Mucosa of descending colon (tissue), 3 donors: ENCODE results near the gene AP5M1. TPM values are rescaled to one million over a fixed set of nuclear protein-coding genes. Genes with fewer than 3 reads are reported as not detected.
A peak's percentile ranks its signal among the peaks of the same experiment; 100 is the strongest.

Source experiments
- ATAC-seq: fragments of 200-7000 bp; cut with Tn5 transposase; one replicate; pipeline ENCODE4 v1.9.1; 2020; ENCODE audit warnings: mild to moderate bottlenecking, moderate library complexity
- DNase-seq, 3 donors: peaks; one replicate each; pipeline ENCODE4 v3.0.0-alpha.2; 2020
- H3K36me3 ChIP-seq: fragments of 200-600 bp; one replicate; pipeline ENCODE4 v1.8.0; 2021; ENCODE audit warnings: low read depth, mild to moderate bottlenecking
- H3K4me1 ChIP-seq: fragments of 200-600 bp; one replicate; pipeline ENCODE4 v1.8.0; 2021; ENCODE audit warnings: low read depth, mild to moderate bottlenecking
- H3K4me3 ChIP-seq: fragments of 200-600 bp; one replicate; pipeline ENCODE4 v1.8.0; 2021; ENCODE audit warnings: mild to moderate bottlenecking
- H3K9me3 ChIP-seq: fragments of 200-600 bp; one replicate; pipeline ENCODE4 v1.8.0; 2021; ENCODE audit warnings: mild to moderate bottlenecking
- CTCF ChIP-seq: fragments of 200-600 bp; IDR thresholded peaks from one replicate; pipeline ENCODE4 v1.8.0; 2022; ENCODE audit warnings: antibody characterized with exemption, mild to moderate bottlenecking
- intact Hi-C, 2 donors: fragments of 100-400 bp; cut with DNase I in 1 of 2; cut with micrococcal nuclease in 1 of 2; formaldehyde crosslinking; loops; one replicate each; pipeline versions ENCODE4 v1.11.0 to v1.11.1; 2022; cut with DNase I, micrococcal nuclease
- total RNA-seq, 3 donors: library from RNA; stranded (reverse); fragmentation: NEBNext Ultra II Directional in 2 of 3; extraction: Animal tissue kit (Norgen Biotek cat#: 25700) in 2 of 3; gene quantifications; one replicate each; pipeline versions ENCODE4 v1.2.1 to v1.2.4, GENCODE V29; 2021 to 2023
- donor health status: DM: no; HTN: no; CAD: no; lungs with moderate emphysema.
- donor health status: DM: no; HTN: no; CAD: no.
- donor health status: DM: no; HTN: yes; CAD: no.

Gene AP5M1
- total RNA-seq, 3 donors from 2014 or later = 64.3 to 100 (median 81.6) TPM

DNA sequence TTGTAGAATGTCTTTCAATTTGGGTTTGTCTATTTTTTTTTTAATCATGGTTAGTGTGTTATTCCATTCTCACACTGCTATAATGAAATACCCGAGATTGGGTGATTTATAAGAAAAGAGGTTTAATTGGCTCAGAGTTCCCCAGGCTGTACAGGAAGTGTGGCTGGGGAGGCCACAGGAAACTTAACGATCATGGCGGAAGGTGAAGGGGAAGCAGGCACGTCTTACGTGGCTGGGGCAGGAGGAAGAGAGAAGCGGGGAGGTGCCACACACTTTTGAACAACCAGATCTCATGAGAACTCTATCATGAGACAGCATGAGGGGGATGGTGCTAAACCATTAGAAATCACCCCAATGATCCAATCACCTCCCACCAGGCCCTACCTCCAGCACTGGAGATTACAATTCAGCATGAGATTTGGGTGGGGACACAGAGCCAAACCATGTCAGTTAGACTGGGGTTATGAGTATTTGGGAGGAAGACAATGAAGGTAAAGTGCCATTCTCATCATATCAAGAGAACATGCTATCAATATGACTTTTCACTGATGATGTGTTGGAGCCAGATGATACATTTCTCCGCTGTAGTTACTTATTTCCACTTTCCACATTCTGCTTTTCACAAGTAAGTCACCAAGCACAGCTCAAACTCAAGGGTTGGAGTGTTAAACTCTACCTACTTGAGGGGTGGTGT is 45.8 kb downstream of the AP5M1 start:
- ATAC-seq (no peak), DNase-seq (no peak)
- no peaks in the 10 kb centered on the region for H3K9me3 ChIP-seq
- intact Hi-C loops = loop anchor here (10.0 kb wide), 1 partner anchor 820 kb away; no protein-coding TSS in a partner anchor
- TF ChIP-seq CTCF = no peak
- no peaks in the 10 kb centered on the region for H3K36me3 ChIP-seq
- no peaks in the 10 kb centered on the region for H3K4me1 ChIP-seq
- H3K4me3 ChIP-seq = no peak overlapping the region

DNA sequence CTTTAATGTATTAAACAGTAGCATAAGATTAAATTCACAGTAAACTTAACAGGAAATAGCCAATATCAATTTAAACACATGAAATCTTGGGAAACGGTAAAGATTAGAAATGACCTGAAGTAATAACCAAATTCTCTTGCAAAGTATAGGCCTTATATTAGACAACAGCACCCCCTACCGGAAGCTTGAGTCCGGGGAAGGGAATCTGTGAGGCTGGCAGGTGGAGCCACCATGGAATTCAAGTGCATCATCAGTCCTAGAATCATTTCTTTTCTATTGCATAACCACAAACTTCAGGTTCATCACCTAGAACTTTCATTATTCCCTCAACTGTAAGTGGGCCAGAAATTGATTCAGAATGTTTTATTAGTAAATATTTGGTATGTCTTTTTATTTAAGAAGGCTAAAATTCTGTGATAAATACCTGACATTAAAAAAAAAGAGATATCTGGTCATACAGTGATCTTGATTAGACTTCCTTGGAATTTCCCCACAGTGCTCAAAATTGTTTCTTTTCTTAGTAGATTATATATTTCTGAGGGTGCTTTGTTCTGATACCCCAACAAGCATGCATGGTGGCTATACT is 48.6 kb downstream of the AP5M1 start:
- TF ChIP-seq CTCF = peak; percentile 85
- H3K4me3 ChIP-seq = no peak overlapping the region
- DNase-seq = peak in 2 of 3 donors; percentile 56 to 88
- intact Hi-C loops = loop anchor here (10.0 kb wide), 1 partner anchor 823 kb away; no protein-coding TSS in a partner anchor
- no peaks in the 10 kb centered on the region for H3K36me3 ChIP-seq
- no peaks in the 10 kb centered on the region for H3K4me1 ChIP-seq
- H3K9me3 ChIP-seq = no peaks in the 10 kb centered on the region
- ATAC-seq = peak; percentile 81

DNA sequence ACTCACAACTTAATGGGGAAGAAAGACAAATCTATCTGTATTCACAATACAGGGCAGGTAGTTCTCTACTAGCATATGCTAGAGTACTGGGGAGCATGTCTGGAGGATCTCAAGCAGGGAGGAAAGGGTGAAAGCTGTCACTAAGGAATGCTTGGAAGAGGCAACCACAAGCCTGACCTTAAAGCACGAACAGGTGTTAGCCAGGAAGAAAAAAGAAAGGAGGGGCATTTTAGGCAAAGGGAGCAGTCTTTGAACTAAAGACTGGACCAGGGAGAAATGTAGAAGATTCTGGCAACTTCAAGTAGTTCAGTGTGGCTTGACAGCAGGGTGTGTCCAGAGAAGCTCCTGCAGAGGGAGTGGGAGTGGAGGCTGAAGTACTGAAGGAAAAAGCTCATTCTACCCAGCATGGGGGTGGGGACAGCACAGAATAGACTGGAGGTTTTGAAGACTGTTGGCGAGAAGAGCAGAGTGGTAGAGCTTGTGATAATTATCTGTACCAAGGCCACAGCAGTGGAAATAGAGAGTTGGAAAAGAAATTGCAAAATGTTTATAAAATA is 50.9 kb downstream of the AP5M1 start:
- no peaks in the 10 kb centered on the region for H3K9me3 ChIP-seq
- H3K4me1 ChIP-seq = no peaks in the 10 kb centered on the region
- no peaks in the 10 kb centered on the region for H3K36me3 ChIP-seq
- TF ChIP-seq CTCF = no peak
- ATAC-seq (no peak), DNase-seq (no peak)
- H3K4me3 ChIP-seq = no peak overlapping the region
- intact Hi-C loops = loop anchor here (10.0 kb wide), 1 partner anchor 825 kb away; no protein-coding TSS in a partner anchor

DNA sequence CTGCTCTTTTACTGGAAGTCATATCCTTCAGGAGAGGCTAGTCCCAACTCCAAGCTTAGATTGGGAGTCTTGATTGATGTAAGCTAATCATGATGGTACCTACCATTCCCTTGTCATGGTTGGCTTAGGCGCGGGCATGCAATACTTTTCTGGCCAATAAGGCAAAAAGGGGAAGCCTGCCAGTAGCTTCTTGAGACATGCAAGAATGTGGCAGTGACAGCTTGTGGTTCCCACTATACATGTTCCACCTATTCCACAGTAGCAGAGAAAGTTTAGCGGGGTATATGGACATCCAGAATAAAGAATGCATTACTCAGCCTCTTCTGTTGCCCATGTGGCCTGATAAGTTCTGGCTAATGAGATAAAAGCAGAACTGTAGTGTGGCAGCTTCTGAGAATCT is 55.0 kb downstream of the AP5M1 start:
- H3K4me1 ChIP-seq = no peaks in the 10 kb centered on the region
- TF ChIP-seq CTCF = no peak
- no peak for DNase-seq
- no peaks in the 10 kb centered on the region for H3K9me3 ChIP-seq
- no peak overlapping the region for H3K4me3 ChIP-seq
- intact Hi-C loops = no loop called here
- no peaks in the 10 kb centered on the region for H3K36me3 ChIP-seq
- no peak for ATAC-seq

DNA sequence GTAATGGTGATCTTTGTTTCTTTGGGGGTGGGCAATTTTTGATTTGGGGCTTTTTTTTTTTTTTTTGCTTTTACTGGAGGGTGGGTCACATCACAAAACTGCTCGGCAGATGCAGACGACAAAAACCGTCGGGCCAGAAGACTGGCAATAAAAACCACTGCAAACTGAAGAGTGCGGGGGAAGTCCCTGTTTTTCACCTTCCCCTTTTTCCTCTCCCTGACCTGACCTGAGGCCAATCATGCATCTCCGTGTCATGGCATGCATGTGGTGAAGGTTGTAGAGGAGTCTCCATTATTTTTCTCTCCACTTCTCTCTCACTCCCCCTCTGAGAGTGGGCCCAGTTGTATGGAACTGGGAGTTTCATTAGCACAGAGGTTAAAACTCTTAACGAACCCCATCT is 57.5 kb downstream of the AP5M1 start:
- no peaks in the 10 kb centered on the region for H3K9me3 ChIP-seq
- ATAC-seq (no peak), DNase-seq (no peak)
- no peaks in the 10 kb centered on the region for H3K4me1 ChIP-seq
- TF ChIP-seq CTCF = no peak
- H3K4me3 ChIP-seq = no peak overlapping the region
- H3K36me3 ChIP-seq = no peaks in the 10 kb centered on the region
- intact Hi-C loops = no loop called here
